ENCODE data around the gene IL10RA. TPM values are rescaled to one million over a fixed set of nuclear protein-coding genes. Genes with fewer than 3 reads are reported as not detected.

Gene IL10RA
- total RNA-seq, 3 donors from 2014 or later: 9.3 to 25.9 (median 12.5) TPM

- peaks cover 2% of the 10 kb centered on the region for H3K4me1 ChIP-seq (ENCODE audit: low read depth)
- no peak overlapping the region for H3K4me3 ChIP-seq
- ATAC-seq (no peak), DNase-seq (peak in 1 of 3 donors; percentile 47)
- TF ChIP-seq, protein P1, sequence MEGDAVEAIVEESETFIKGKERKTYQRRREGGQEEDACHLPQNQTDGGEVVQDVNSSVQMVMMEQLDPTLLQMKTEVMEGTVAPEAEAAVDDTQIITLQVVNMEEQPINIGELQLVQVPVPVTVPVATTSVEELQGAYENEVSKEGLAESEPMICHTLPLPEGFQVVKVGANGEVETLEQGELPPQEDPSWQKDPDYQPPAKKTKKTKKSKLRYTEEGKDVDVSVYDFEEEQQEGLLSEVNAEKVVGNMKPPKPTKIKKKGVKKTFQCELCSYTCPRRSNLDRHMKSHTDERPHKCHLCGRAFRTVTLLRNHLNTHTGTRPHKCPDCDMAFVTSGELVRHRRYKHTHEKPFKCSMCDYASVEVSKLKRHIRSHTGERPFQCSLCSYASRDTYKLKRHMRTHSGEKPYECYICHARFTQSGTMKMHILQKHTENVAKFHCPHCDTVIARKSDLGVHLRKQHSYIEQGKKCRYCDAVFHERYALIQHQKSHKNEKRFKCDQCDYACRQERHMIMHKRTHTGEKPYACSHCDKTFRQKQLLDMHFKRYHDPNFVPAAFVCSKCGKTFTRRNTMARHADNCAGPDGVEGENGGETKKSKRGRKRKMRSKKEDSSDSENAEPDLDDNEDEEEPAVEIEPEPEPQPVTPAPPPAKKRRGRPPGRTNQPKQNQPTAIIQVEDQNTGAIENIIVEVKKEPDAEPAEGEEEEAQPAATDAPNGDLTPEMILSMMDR (IDR thresholded peaks at IDR 0.05): no peak
- no peaks in the 10 kb centered on the region for H3K36me3 ChIP-seq (ENCODE audit: low read depth)
- no peaks in the 10 kb centered on the region for H3K9me3 ChIP-seq
- intact Hi-C loops (cut with DNase I, micrococcal nuclease): no loop called here
These were observed 3.3 kb downstream of the IL10RA start for GRCh38 chr11:117989351-117990102.

- H3K4me3 ChIP-seq: no peak overlapping the region
These were observed 5.9 kb downstream of the IL10RA start for GRCh38 chr11:117992136-117992535.

DNA sequence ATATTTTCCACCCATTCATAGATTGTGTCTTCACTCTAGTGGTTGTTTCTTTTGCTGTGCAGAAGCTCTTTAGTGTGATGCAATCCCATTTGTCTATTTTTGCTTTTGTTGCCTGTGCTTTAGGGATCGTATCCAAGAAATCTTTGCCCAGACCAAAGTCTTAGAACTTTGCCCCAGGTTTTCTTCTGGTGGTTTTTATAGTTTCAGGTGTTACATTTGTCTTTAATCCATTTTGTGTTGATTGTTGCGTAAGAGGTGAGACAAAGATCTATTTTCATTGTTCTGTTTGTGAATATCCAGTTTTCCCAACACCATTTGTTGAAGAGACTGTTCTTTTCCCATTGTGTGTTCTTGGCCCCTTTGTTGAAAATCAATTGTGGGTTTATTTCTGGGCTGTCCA lies 6.4 kb downstream of the IL10RA start:
- H3K9me3 ChIP-seq: no peaks in the 10 kb centered on the region
- ATAC-seq (peak; percentile 6), DNase-seq (no peak)
- H3K4me3 ChIP-seq: no peak overlapping the region
- intact Hi-C loops (cut with DNase I, micrococcal nuclease): no loop called here
- peaks cover 2% of the 10 kb centered on the region for H3K4me1 ChIP-seq (ENCODE audit: low read depth)
- no peaks in the 10 kb centered on the region for H3K36me3 ChIP-seq (ENCODE audit: low read depth)
- TF ChIP-seq, protein P1 (IDR thresholded peaks at IDR 0.05): no peak

More at GRCh38 chr11:117992136-117992535, 5.9 kb downstream of the IL10RA start:
- Histone ChIP-seq H3K4me1 (ENCODE audit: low read depth) (peaks cover 2% of the 10 kb centered on the region), H3K36me3 (ENCODE audit: low read depth) (no peaks in the 10 kb centered on the region), H3K9me3 (no peaks in the 10 kb centered on the region)
- DNase-seq: no peak
- ATAC-seq: no peak
- intact Hi-C loops (cut with DNase I, micrococcal nuclease): no loop called here
- TF ChIP-seq, protein P1 (IDR thresholded peaks at IDR 0.05): no peak

GRCh38 chr11:117993988-117994745 lies 8.0 kb downstream of the IL10RA start:
- intact Hi-C loops (cut with DNase I, micrococcal nuclease): no loop called here
- H3K9me3 ChIP-seq: no peaks in the 10 kb centered on the region
- H3K4me3 ChIP-seq: no peak overlapping the region
- DNase-seq: peak in 1 of 3 donors; percentile 48
- TF ChIP-seq, protein P1 (IDR thresholded peaks at IDR 0.05): no peak
- H3K36me3 ChIP-seq (ENCODE audit: low read depth): no peaks in the 10 kb centered on the region
- ATAC-seq: peak; percentile 31
- peaks cover 2% of the 10 kb centered on the region for H3K4me1 ChIP-seq (ENCODE audit: low read depth)

GRCh38 chr11:117995472-117995871 lies 9.3 kb downstream of the IL10RA start:
- intact Hi-C loops (cut with DNase I, micrococcal nuclease): no loop called here
- H3K9me3 ChIP-seq: no peaks in the 10 kb centered on the region
- no peak for ATAC-seq
- no peak overlapping the region for H3K4me3 ChIP-seq
- peaks cover 2% of the 10 kb centered on the region for H3K4me1 ChIP-seq (ENCODE audit: low read depth)
- DNase-seq: peak in 1 of 3 donors; percentile 48
- TF ChIP-seq, protein P1 (IDR thresholded peaks at IDR 0.05): no peak
- no peaks in the 10 kb centered on the region for H3K36me3 ChIP-seq (ENCODE audit: low read depth)

All from mucosa of descending colon (tissue), 3 donors.